Activated CD8-positive, alpha-beta memory T cell treated with anti-CD3 and anti-CD28 coated beads, Interleukin-2, amount 50 U/mL, for 1 hour (primary cell): ENCODE results near the gene GRAMD2A.

Experiments used
- DNase-seq: peaks from one replicate; pipeline ENCODE4 v3.0.0-alpha.2; 2020; ENCODE audit errors: extremely low read depth

Gene GRAMD2A

DNA sequence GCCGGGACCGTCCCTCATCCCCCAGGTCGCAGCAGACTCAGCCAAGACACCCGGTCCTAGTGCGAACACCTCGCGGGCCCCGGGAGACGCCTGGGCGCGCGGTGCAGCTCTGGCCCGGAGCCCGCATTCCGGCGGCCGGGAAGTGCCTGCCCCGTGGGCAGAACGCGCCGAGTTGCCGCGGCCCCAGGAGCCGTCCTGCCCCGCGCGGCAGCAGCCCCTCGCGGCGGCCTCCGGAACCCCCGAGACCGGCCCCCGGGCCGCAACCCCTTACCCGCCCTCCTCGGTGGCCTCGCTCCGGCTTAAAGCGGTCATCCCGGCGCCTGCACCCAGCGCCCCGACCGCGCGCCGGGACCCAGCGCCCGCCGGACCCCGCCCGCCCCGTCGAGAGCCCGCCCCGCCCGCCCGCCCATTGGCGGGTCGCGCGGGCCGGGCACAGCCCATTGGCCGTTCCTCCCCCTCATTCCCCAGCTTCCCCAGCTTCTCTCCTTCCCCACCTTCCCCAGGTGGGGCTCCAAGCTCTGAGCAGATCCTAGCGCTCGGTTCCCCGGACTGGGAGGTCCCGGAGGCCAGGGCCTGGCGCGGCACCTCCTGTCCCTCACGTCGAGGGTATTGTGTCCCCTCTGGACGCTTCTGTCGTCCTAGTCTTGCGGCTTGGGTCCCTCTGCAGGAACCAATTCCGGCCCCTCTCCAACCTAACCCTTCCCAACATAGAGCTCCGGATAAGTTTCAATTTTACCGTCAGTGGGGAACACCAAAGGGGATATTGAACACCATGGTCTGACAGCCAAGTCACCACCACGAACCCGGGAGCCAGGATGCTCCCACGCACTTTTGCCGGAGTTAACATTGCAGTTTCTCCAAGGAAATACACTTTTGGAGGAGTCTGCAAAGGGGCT is at the start of gene GRAMD2A:
Gene GRAMD2A (minus strand): TSS at position 328 of the 896 bp plus-strand sequence.
- DNase-seq = no peak

DNA sequence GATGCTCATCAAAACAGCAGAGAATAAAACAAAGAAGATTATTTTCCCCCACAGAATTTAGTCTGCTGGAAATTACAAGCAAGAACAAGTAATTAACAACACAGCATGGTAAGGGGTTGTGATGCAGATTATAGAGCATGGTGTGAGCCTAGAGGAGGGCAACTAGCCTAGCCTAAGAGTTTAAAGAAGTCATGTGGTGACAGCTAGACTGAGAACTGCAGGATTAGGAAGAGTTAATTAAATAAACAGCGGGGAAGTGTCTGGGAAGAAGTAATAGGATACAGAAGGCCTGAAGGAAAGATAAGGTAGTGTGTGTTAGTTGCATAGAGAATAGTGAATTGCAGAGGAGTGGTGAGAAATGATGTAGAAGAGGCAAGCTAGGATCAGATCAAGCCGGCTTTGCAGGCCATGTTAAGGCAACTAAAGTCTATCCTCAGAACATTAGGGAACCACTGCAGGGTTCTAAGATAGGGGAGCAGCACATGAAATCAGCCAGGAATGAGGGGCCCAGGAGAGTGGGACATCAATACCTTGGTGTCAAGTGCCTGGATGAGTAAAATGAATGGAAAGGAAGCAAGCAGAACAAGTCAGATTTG is 45.3 kb upstream of the GRAMD2A start:
- DNase-seq = no peak

DNA sequence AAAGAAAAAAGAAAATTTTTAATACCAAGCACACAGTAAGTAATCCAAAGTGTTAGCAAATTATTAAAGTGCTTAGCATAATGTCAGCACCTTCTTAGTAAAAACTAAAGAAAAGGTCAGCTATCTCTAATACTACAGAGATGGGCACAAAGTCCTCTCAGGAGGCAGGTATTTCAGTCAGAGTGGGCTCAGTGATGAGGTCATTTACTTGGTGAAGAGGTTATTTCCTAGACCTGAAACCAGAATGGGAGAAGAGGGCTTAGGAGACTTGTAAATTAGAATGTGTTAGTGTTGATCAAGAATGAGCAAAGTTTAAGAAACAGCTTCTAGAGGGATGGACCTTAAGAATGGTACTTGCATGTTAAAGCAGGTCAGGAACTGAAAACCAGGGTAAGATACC is 42.1 kb upstream of the GRAMD2A start:
- no peak for DNase-seq

DNA sequence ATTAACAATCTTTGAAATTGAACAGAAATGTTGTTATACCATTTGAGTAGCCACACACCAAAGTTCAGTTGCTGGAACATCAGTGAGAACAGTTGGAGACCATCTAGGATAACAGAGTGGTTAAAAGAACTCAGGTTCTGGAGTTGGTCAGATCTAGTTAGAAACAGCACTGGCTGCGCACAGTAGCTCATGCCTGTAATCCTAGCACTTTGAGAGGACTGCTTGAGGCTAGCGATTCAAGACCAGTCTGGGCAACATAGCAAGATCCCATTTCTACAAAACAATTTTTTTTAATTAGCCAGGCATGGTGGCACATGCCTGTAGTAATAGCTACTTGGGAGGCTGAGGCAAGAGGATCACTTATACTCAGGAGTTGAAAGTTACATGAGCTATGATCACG is 41.0 kb upstream of the GRAMD2A start:
- no peak for DNase-seq

DNA sequence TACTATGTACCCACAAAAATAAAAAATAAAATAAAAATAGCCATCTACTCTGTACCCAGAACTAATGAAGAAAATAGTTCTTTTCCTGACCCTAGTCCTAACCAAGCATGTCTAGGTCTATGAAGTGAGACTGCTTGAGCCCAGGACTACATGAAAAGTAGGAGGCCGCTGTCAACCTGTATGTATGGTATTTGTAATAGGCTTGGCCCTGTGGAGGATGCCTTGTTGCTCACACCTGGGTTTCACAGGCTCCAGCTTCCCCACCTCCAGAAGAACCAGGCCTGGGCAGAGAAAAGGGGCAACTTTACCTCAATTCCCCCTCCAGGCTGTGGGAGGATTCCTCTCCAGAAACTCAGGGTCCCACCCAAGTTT is 40.3 kb upstream of the GRAMD2A start:
- no peak for DNase-seq

DNA sequence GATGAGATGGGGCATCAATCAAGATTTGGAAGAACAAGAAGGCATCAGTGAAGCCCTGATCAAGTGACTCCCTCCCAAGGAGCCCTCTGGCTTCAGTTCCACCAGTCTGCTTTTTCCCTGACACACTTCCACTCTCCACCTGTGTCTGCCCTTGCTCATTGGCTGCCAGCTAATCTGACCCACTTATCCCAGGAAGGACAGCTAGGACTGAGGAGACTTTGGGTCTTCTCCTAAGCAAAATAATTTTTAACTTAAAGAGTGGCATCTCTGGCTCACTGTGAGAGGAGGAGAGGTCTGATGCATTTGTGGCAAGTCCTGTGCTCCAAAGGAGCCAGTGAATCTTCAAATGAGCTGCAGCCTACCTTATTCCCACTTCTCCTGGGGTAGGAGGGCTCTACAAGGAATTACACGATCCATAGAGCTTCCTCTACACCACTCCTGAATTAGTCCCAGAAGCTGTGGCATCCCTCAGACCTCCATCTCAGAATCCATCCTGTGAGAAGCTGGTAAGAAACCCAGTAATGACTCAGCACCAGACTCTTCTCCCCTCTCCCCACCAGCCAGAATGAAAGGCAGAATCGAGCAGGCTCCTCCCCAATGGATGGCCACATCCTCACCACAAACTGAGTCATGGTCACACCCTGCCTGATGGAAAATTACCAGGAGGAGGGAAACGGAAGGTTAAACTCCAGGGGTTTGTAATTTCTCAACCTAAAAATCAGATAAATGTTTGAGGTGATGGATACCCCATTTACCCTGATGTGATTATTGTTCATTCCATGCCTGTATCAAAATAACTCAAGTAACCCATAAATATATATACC is 39.7 kb upstream of the GRAMD2A start:
- no peak for DNase-seq

DNA sequence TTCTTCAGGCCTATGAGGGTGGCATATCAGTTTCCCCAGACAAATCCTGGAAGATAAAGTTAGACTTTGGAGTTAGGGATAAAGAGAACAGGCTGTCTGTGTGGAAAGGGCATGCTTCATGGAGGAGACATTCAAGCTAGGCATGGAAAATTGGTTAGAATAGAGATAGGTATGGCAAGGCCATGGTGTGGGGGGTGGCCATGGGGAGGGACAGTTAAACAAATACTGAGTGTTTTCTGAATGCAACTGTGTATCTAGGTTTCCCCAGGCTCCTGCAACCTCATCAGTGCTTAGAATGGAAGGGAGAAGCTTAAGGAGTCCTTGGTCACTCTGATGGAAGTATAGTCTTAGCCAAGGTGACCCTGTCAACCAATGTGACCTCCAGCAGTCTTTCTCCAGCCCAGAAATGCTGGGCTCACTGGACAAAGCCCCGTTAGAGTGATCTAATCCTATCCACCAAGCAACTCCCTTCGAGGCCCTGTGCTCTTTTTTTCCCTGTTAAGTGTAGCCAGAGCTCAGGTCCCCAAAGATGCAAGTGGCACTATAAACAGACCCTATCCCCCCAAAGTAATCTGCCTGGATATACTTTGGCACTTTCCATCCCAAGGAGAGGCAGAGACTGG is 38.9 kb upstream of the GRAMD2A start:
- DNase-seq = no peak

DNA sequence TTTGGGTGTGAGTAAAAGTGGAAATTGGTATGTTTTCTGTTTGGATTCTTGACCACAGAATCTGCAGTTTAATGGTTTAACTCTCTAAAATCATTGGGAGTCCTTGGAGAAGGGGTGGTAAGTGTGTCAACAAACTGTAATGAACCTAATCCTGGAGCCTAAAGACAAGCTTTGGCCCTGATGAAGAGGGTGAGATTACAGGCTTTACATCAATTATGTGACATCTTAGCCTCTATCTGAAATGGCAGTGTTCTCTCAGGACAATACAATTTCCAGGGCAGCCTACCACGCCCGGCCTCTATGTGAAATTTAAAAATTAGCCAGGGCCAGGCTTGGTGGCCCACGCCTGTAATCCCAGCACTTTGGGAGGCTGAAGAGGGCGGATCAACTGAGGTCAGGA is 37.7 kb upstream of the GRAMD2A start:
- no peak for DNase-seq

DNA sequence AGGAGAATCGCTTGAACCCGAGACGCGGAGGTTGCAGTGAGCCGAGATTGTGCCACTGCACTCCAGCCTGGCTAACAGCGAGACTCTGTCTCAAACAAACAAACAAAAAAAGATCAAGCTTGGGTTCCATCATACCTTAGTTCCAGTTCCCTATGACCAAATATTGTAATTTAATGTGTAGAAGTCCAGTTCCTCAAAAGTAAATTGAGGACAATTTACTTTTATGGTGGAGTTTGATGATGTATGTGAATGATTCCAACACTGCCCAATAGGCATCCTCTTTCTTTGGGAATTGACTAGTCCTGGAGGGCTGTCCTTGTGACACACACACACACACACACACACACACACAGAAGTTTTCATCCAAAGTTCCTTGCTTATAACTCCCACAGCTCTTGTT is 36.2 kb upstream of the GRAMD2A start:
- DNase-seq = no peak

DNA sequence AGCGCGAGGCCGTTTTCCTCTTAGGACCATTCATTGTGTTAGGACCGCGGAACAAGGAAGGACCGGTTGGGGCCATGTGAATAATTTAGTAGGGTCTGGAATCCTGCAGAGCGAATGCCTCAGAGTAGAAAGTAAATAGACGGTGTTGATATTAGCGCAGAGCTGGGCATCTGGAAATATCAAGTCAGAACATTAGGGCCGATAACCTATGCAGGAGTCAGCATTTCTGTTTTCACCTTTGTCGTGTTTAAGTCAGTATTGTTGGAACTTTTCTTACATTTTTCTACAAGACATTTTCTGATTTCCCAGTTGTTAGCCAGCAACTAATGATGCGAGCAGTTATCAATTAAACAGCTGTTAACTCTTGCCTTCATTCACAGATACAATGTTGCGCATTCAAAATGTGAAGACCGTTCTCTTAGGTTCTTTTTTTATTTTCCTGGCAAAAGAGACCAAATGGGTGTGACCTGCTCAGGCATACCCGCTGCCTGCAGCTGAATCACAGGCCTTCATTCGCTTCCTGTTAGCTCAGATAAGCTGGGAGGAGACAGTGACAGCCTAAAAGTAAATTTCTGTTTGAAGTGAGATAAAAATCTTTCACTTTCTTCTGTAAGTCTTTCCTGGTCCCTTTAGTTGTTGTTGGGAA is 34.4 kb upstream of the GRAMD2A start:
- DNase-seq = peak; percentile 47

DNA sequence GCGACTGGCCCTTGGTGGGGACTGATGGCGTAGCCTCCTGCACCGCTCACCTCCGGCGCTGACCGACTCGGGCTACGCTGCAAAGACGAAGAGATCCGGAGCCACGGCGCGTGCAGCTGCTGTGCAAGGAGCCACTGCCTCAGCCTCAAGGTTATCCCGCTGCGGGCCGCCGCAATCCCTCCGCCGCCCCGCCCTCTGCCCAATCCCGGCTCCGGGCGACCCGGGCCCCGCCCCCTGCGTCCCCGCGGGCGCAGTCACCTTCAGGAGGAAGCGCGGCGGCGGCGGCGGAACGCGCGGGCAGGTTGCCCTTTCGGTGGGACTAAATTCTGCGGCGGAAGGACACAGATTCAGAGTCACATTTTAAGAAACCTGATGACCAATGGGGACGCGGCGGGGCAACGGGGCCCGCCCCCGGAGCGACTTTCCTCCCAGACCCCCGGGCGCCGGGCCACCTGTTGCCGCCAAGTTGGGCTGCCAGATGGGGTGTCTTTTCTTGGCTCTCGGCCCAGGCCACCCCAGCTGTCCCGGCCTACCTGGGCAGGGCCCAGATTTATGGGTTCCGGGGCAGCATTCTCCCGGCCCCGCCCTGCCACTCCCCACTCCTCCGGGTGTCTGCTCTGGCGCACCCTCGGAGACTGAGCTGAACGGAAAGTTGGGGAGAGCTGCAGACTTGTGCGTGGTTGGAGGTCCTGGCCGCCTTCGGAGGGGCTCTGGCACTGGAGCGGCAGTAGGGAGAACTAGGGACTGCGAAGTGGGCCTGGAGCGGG is 33.7 kb upstream of the GRAMD2A start, which contains the start of gene PKM:
Gene PKM (minus strand): TSS at position 125 of the 767 bp plus-strand sequence. CDS start 12,093 bp downstream, outside the sequence.
- DNase-seq = peak; percentile 85

DNA sequence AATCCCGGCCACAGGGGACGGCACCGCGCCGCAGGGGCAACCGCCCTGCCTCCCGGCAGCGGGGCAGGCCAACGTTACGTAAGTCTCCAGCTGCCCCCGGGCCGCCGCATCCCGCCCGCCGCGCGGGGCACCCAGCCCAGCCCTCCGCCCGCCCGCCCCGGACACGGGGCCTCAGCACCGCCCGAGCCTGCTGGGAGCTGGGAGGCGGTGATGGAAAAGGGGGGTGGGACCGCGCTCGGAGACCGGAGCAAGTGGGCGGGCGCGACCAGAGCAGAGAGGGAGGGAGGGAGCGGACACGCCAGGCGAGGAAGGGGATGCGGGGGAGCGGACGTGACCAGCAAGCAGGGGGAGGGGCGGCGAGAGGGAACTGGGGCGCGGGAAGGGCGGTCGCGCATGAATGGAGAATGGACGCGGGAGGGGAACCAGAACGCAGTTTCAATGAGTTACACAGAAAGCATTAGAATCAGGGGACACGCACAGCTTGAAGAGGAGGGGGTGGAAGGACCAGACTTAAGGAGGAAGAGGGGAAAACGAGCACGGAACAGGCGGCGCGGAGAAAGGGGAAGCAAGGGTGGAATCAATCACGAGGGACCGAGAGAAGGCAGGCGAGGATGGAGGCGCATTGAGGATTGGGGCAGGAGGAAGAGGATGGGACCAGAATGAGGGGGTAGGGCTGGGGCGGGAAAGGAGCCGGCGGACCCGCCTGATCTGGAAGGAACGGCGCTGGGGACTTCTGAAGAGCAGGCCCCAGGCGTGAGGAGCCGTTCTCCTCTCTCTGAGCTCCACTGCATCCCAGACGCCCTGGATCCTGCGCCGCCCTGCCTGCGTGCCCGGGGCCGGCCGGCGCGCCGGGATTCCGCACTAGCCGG is 32.8 kb upstream of the GRAMD2A start:
- no peak for DNase-seq

DNA sequence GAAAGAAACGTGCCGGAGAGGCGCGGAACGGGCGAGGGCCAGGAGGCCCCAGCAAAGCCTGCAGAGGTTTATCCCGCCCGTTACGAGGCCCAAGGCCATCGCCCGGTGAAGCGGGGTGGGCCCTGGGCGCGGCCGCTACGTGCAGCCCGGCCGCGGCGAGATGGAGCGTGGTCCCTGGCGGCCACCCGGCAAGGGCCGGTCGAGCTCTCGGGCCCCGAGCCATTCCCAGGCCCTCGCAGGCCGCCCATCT is 32.3 kb upstream of the GRAMD2A start:
- DNase-seq = no peak

DNA sequence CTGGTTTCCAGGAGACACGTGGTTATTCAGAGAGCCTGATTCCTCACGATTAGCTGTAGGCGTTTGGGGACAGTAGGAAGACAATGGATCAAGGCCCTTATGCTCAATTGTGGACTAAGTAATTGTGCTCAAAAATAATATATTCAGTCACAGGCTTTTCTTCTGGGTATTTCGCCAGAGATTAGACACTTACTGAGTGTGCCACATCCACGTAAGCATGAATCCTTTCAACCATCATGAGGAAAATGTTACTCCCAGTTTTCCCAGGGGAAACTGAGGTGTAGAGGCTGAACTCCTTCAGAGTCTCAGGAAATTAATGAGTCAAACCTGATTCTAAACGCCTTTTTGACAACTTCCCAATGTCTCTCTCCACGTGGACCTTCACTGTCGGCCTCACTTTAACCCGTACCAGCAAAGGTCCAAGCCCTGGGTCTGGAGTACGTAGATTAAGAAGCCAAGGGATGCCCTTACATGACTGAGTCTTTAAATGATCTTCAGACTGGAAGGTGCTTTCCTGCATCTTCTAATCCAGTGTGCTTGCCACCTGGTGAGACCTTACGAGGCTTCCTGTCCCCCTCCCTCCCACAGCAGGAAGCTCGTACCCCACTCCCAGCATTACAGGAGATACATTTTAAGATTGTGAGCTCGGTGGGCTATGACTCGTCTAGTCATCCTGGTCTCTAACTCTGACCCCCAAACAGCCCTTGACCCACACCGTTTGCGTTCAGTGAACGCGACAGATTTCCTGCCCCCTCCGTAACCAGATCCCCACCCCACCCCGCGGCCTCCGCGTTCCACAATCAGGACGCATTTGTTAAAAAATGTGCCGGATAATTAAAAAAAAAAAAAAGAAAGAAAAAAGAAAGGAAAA is 31.7 kb upstream of the GRAMD2A start:
- DNase-seq = no peak

DNA sequence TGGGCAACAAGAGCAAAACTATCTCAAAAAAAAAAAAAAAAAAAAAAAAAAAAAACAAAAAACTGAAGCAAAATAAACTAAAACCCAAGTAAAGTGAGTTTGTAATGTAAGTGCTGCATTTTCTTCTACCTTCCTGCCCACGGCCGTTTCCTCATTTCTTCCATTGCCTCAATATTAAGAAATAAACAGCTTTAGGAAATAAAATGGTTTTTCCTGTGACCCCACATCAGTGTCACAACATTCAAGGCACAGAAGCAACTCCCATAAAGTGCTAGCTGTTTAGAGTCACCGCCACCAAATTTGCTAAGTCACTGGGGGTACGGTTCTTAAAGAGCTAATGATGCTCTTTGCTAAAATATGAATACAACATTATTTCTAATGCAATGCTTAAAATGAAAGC is 30.1 kb upstream of the GRAMD2A start:
- no peak for DNase-seq

DNA sequence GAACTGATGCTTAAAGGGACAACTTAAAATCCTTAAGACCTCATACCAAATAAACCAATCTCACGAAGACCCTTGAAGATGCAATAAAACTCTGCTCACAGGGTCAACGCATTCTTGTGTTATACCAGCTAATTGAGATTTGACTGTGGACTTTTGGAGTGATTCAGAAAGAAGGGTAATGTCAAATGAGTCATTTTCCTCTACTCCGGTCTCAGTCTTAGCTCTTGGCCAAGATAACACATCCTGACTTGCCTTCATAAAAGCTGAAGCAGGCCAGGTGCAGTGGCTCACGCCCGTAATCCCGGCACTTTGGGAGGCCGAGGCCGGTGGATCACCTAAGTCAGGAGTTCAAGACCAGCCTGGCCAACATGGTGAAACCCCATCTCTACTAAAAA is 29.6 kb upstream of the GRAMD2A start:
- no peak for DNase-seq

DNA sequence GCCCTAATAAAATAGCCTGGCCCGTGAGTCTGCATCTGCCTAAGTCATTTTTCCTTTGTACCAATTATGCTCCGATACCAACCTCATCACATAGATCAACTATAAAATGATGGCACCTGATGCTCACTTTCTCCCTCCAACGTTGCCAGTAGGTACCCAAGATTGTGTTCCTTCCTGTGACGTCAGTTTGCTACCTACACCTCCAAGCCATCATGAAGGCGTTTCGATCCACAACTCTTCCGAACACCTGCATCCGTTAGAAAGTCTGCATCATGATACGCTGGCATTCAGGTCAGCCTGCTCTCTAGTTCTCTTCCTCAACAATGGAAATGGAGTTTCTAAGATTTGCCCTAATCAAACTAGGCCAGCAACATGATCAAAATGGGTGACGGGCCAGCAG is 25.7 kb upstream of the GRAMD2A start:
- DNase-seq = no peak

DNA sequence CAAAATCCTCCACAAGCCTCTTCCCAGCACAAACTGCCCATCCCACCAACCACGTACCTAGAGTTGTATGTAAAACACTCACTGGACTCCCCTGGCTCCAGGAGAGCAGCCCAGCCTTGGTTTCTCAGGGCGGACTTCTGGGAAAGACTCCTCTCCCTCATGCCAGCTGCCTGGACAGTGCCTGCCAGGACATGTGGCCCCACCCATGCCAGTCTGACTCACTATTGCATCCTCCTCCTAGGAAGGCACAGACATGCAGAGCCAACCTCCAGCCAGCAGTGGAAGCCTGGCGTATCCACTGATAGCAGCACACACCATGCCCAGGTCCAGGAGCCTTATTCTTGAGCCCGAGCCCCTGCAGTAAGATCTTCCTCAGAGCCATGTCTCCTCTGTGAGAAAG is 24.8 kb upstream of the GRAMD2A start:
- DNase-seq = no peak

DNA sequence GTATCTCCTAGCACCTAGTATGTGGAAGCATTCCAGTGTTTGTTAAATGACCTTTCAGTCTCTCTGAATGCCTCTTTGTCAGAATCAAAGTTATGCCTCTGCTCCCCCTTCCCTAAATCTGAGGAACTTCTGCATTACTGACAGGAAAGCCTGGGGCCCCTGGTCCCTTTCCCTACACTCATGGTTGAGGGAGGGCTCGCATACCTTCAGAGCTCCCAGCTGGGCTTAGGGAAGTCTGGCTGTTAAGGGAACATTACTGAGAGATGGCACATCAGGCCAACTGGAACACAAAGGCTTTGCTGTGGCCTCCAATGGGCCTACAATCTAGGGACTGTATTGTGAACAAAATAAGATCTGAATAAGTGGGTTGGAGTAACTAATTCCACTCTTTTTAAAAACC is 23.1 kb upstream of the GRAMD2A start:
- no peak for DNase-seq
